ENCODE results near the gene BNC2. TPM values are rescaled to one million over a fixed set of nuclear protein-coding genes. Genes with fewer than 3 reads are reported as not detected.

BNC2 gene
- total RNA-seq, 1 experiment from 2014 or later, result 5.7 TPM

DNA sequence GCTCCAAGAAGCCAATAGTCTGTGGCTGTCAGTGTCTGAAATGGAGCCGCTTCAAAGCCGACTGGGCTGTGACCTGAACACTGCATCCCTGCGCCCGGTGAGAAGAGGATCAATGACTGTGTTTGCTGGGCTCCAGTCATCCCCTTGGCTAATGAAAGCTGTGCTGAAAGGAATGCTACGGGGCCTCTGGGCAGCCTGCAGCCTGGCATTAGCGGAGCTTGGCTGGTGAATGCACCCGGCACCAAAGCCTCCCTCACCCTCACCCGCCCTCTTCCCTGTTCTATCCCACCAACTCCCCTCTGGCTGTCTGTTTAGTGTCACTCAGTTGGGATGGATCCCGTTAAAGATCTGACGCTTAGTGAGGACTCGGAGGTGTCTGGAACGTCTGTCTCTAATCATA lies 355.3 kb downstream of the BNC2 start:
- CTCF ChIA-PET, result no interaction called here

GRCh38 chr9:16514131-16514530 lies 356.3 kb downstream of the BNC2 start:
- DNase-seq (ENCODE audit: low read depth, low spot score) (no peak), ATAC-seq (no peak)
- ChIA-PET POLR2A (no interaction called here), CTCF (no interaction called here)
- no peak overlapping the region for H3K4me3 ChIP-seq (ENCODE audit: low read depth in 2 of 2, low read length in 2 of 2)
- H3K27me3 ChIP-seq (ENCODE audit: control insufficient read depth, insufficient read depth, low read length), result no peaks in the 10 kb centered on the region
- in situ Hi-C loops (cut with HindIII; ENCODE audit: low pct_unique_long_range_greater_than_20kb, low sequenced_read_pairs) (no loop called here), intact Hi-C loops (cut with micrococcal nuclease; ENCODE audit: unreplicated experiment) (no loop called here)
- H3K36me3 ChIP-seq (ENCODE audit: control insufficient read depth, insufficient read depth, low read length), result no peaks in the 10 kb centered on the region
- no peaks in the 10 kb centered on the region for H3K9me3 ChIP-seq (ENCODE audit: control insufficient read depth, insufficient read depth, low read depth, low read length)
- no peaks in the 10 kb centered on the region for H3K4me1 ChIP-seq (ENCODE audit: control insufficient read depth, insufficient read depth, low read length)
- BruUV-seq (replicated peaks), result no TSS peak
- no peak overlapping the region for H3K27ac ChIP-seq (ENCODE audit: low read length)
- TF ChIP-seq TCF7L2 (IDR thresholded peaks at IDR 0.05; ENCODE audit: low read depth, low read length) (no peak), POLR2AphosphoS5 (IDR thresholded peaks at IDR 0.05; ENCODE audit: low read depth, low read length) (no peak), REST (IDR thresholded peaks at IDR 0.05; ENCODE audit: insufficient read depth in 1 of 2, low read depth in 2 of 2, low read length in 1 of 2) (no peak)

More for the DNA sequence above, 355.3 kb downstream of the BNC2 start:
- no peaks in the 10 kb centered on the region for H3K9me3 ChIP-seq (ENCODE audit: control insufficient read depth, insufficient read depth, low read depth, low read length)
- POLR2A ChIA-PET, result no interaction called here
- no peak overlapping the region for H3K4me3 ChIP-seq (ENCODE audit: low read depth in 2 of 2, low read length in 2 of 2)
- TF ChIP-seq POLR2AphosphoS5 (IDR thresholded peaks at IDR 0.05; ENCODE audit: low read depth, low read length) (no peak), TCF7L2 (IDR thresholded peaks at IDR 0.05; ENCODE audit: low read depth, low read length) (no peak), REST (IDR thresholded peaks at IDR 0.05; ENCODE audit: insufficient read depth in 1 of 2, low read depth in 2 of 2, low read length in 1 of 2) (no peak), SIN3A (IDR thresholded peaks at IDR 0.05; ENCODE audit: borderline replicate concordance, insufficient read depth, low read depth, low read length) (no peak)
- TF ChIP-seq, protein P1, sequence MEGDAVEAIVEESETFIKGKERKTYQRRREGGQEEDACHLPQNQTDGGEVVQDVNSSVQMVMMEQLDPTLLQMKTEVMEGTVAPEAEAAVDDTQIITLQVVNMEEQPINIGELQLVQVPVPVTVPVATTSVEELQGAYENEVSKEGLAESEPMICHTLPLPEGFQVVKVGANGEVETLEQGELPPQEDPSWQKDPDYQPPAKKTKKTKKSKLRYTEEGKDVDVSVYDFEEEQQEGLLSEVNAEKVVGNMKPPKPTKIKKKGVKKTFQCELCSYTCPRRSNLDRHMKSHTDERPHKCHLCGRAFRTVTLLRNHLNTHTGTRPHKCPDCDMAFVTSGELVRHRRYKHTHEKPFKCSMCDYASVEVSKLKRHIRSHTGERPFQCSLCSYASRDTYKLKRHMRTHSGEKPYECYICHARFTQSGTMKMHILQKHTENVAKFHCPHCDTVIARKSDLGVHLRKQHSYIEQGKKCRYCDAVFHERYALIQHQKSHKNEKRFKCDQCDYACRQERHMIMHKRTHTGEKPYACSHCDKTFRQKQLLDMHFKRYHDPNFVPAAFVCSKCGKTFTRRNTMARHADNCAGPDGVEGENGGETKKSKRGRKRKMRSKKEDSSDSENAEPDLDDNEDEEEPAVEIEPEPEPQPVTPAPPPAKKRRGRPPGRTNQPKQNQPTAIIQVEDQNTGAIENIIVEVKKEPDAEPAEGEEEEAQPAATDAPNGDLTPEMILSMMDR (IDR thresholded peaks at IDR 0.05), result no peak
- H3K27me3 ChIP-seq (ENCODE audit: control insufficient read depth, insufficient read depth, low read length), result no peaks in the 10 kb centered on the region
- ATAC-seq (no peak), DNase-seq (ENCODE audit: low read depth, low spot score) (no peak)
- H3K27ac ChIP-seq (ENCODE audit: low read length), result no peak overlapping the region
- no peaks in the 10 kb centered on the region for H3K36me3 ChIP-seq (ENCODE audit: control insufficient read depth, insufficient read depth, low read length)
- intact Hi-C loops (cut with micrococcal nuclease; ENCODE audit: unreplicated experiment) (no loop called here), in situ Hi-C loops (cut with HindIII; ENCODE audit: low pct_unique_long_range_greater_than_20kb, low sequenced_read_pairs) (no loop called here)
- H3K4me1 ChIP-seq (ENCODE audit: control insufficient read depth, insufficient read depth, low read length), result no peaks in the 10 kb centered on the region
- no TSS peak for BruUV-seq (replicated peaks)

Data from Panc1 (cell line).